Esophagus muscularis mucosa (tissue), 4 donors: ENCODE measurements around the gene DCHS1.

Experiments used
- CTCF ChIP-seq, 3 experiments: fragments of 200-600 bp in 2 of 3; fragments of 450-650 bp in 1 of 3; sonication (generic) in 2 of 3; IDR thresholded peaks; one replicate each; pipeline ENCODE4 v1.5.1; 2017 to 2019; ENCODE audit warnings: antibody characterized with exemption in 3 of 3, mild to moderate bottlenecking in 2 of 3, moderate library complexity in 1 of 3
- EP300 ChIP-seq: sonication (generic); formaldehyde crosslinking; IDR thresholded peaks from one replicate; pipeline ENCODE4 v1.6.1; 2017; ENCODE audit warnings: antibody characterized with exemption
- POLR2A ChIP-seq: fragments of 450-650 bp; IDR thresholded peaks from one replicate; pipeline ENCODE4 v1.6.1; 2017; ENCODE audit warnings: antibody characterized with exemption, moderate library complexity, mild to moderate bottlenecking, low read depth
- POLR2AphosphoS5 ChIP-seq, 2 donors: sonication (generic); formaldehyde crosslinking; IDR thresholded peaks; one replicate each; pipeline ENCODE4 v1.6.1; 2017; ENCODE audit warnings: antibody characterized with exemption in 2 of 2

GRCh38 chr11:6588018-6588417 lies 67.6 kb downstream of the DCHS1 start:
- TF ChIP-seq CTCF (IDR thresholded peaks at IDR 0.05) (no peak), POLR2AphosphoS5 (IDR thresholded peaks at IDR 0.05) (no peak), EP300 (no peak), POLR2A (no peak)
